Panc1 (cell line): ENCODE results near the gene EVI5. TPM values are rescaled to one million over a fixed set of nuclear protein-coding genes. Genes with fewer than 3 reads are reported as not detected.

Source experiments
- ATAC-seq: fragments of 200-7000 bp; cut with Tn5 transposase; 2 replicates; pipeline ENCODE4 v1.9.1; 2020; ENCODE audit warnings: mild to moderate bottlenecking, moderate library complexity
- BruUV-seq: library from RNA; stranded (reverse); fragments of 400-500 nt; replicated peaks from 2 replicates; lab custom pipeline; 2021; lab: Mats Ljungman, UMichigan
- CTCF ChIA-PET: fragments of 300-600 bp; sonication (Branson Sonifier 250); formaldehyde crosslinking; loops from one replicate; lab custom pipeline; 2022; ENCODE audit warnings: antibody characterized with exemption; lab: Charles Lee
- POLR2A ChIA-PET: fragments of 300-600 bp; sonication (Branson Sonifier 250); formaldehyde crosslinking; loops from one replicate; lab custom pipeline; 2022; ENCODE audit warnings: antibody characterized with exemption; lab: Charles Lee
- DNase-seq: peaks from one replicate; pipeline ENCODE4 v3.0.0-alpha.2; 2010; ENCODE audit warnings: low read depth, low spot score
- H3K27ac ChIP-seq: 2 replicates; pipeline ENCODE4 v1.5.1; 2011; ENCODE audit warnings: mild to moderate bottlenecking, low read length, inconsistent platforms
- H3K27me3 ChIP-seq: fragments of 200-500 bp; sonication (Bioruptor generic); 2 replicates; pipeline ENCODE4 v1.6.0; 2014; ENCODE audit warnings: low read length, inconsistent platforms; ENCODE audit not compliant: control insufficient read depth, insufficient read depth
- H3K36me3 ChIP-seq: fragments of 200-500 bp; sonication (Bioruptor generic); 2 replicates; pipeline ENCODE4 v1.5.1; 2014; ENCODE audit warnings: inconsistent platforms, mild to moderate bottlenecking, low read length, moderate library complexity; ENCODE audit not compliant: control insufficient read depth, insufficient read depth
- H3K4me1 ChIP-seq: 2 replicates; pipeline ENCODE4 v1.5.1; 2011; ENCODE audit warnings: inconsistent platforms, mild to moderate bottlenecking, low read length, moderate library complexity; ENCODE audit not compliant: control insufficient read depth, insufficient read depth
- H3K4me3 ChIP-seq, 2 experiments: 2 replicates each; pipeline ENCODE4 v1.5.1; 2011 to 2012; ENCODE audit warnings: low read depth in 2 of 2, low read length in 2 of 2, mild to moderate bottlenecking in 2 of 2, inconsistent platforms in 1 of 2, moderate library complexity in 1 of 2
- H3K9me3 ChIP-seq: fragments of 200-500 bp; sonication (Bioruptor generic); 2 replicates; pipeline ENCODE4 v1.5.1; 2014; ENCODE audit warnings: low read depth, mild to moderate bottlenecking, inconsistent platforms, low read length, moderate library complexity; ENCODE audit not compliant: control insufficient read depth, insufficient read depth
- CTCF ChIP-seq: fragments of 450-650 bp; IDR thresholded peaks from 2 replicates; pipeline ENCODE4 v1.5.1; 2017; ENCODE audit warnings: mild to moderate bottlenecking
- POLR2AphosphoS5 ChIP-seq: IDR thresholded peaks from 2 replicates; pipeline ENCODE4 v1.6.1; 2012; ENCODE audit warnings: mild to moderate bottlenecking, low read depth, low read length, moderate library complexity
- REST ChIP-seq, 2 experiments: IDR thresholded peaks; 2 replicates each; pipeline ENCODE4 v1.6.1; 2011 to 2012; ENCODE audit warnings: low read depth in 2 of 2, control low read depth in 1 of 2, low read length in 1 of 2, mild to moderate bottlenecking in 1 of 2, moderate library complexity in 1 of 2; ENCODE audit not compliant: insufficient read depth in 1 of 2
- SIN3A ChIP-seq: IDR thresholded peaks from 2 replicates; pipeline ENCODE4 v1.6.1; 2012; ENCODE audit warnings: low read depth, mild to moderate bottlenecking, low read length, moderate library complexity, borderline replicate concordance; ENCODE audit not compliant: insufficient read depth
- TCF7L2 ChIP-seq: IDR thresholded peaks from 2 replicates; pipeline ENCODE4 v1.6.1; 2011; ENCODE audit warnings: mild to moderate bottlenecking, low read depth, low read length, inconsistent platforms
- in situ Hi-C: cut with HindIII; loops from 2 replicates; pipeline ENCODE4 v1.10.0; 2016; ENCODE audit warnings: low sequenced_read_pairs, low pct_unique_long_range_greater_than_20kb
- intact Hi-C: fragments of 100-400 bp; cut with micrococcal nuclease; formaldehyde crosslinking; loops from one replicate; pipeline ENCODE4 v1.10.0; 2022; ENCODE audit not compliant: unreplicated experiment
- total RNA-seq: library from RNA; stranded (reverse); gene quantifications from one replicate; pipeline ENCODE4 v1.2.1, GENCODE V29; 2021; ENCODE audit not compliant: unreplicated experiment

Gene EVI5
- total RNA-seq, 1 experiment from 2014 or later, result 21.2 TPM

- Histone ChIP-seq H3K9me3 (no peaks in the 10 kb centered on the region), H3K4me3 (no peak overlapping the region), H3K27ac (no peak overlapping the region), H3K4me1 (no peaks in the 10 kb centered on the region), H3K36me3 (no peaks in the 10 kb centered on the region), H3K27me3 (no peaks in the 10 kb centered on the region)
- CTCF ChIA-PET, result interaction anchor here (0.6 kb wide), 1 partner anchor 1210 kb away, joined by 3 read pairs; no protein-coding TSS in a partner anchor
- DNase-seq (no peak), ATAC-seq (no peak)
- intact Hi-C loops (no loop called here), in situ Hi-C loops (no loop called here)
- TF ChIP-seq CTCF (no peak), SIN3A (no peak), REST (IDR thresholded peaks at IDR 0.05; ENCODE audit: insufficient read depth in 1 of 2, low read depth in 2 of 2, low read length in 1 of 2) (no peak), POLR2AphosphoS5 (no peak), TCF7L2 (no peak)
- POLR2A ChIA-PET, result no interaction called here
- BruUV-seq, result no TSS peak
These were observed 18.4 kb upstream of the EVI5 start for GRCh38 chr1:92803140-92803887.

- DNase-seq (no peak), ATAC-seq (no peak)
- BruUV-seq, result no TSS peak
- Histone ChIP-seq H3K9me3 (no peaks in the 10 kb centered on the region), H3K4me1 (no peaks in the 10 kb centered on the region), H3K27me3 (no peaks in the 10 kb centered on the region), H3K4me3 (no peak overlapping the region), H3K27ac (no peak overlapping the region), H3K36me3 (no peaks in the 10 kb centered on the region)
- intact Hi-C loops, result no loop called here
- TF ChIP-seq POLR2AphosphoS5 (no peak), TCF7L2 (no peak), REST (IDR thresholded peaks at IDR 0.05; ENCODE audit: insufficient read depth in 1 of 2, low read depth in 2 of 2, low read length in 1 of 2) (no peak), SIN3A (no peak), CTCF (no peak)
- in situ Hi-C loops, result no loop called here
- CTCF ChIA-PET, result interaction anchor here (0.6 kb wide), 1 partner anchor 1097 kb away, joined by 3 read pairs; no protein-coding TSS in a partner anchor
- POLR2A ChIA-PET, result interaction anchor here (0.7 kb wide), 1 partner anchor 687 kb away, joined by 3 read pairs; no protein-coding TSS in a partner anchor
These were observed 13.1 kb upstream of the EVI5 start for GRCh38 chr1:92797961-92798360.
